ENCODE data around the gene PLA2G6. TPM values are rescaled to one million over a fixed set of nuclear protein-coding genes. Genes with fewer than 3 reads are reported as not detected.

PLA2G6 gene
- total RNA-seq, 1 experiment from 2014 or later, result 24.1 TPM

GRCh38 chr22:38075961-38076360, 105.7 kb downstream of the PLA2G6 start:
- no peak for DNase-seq
- H2BK120ac ChIP-seq (ENCODE audit: low read depth, low read length, poor library complexity, severe bottlenecking), result no peak overlapping the region
- no peaks in the 10 kb centered on the region for H3K79me1 ChIP-seq (ENCODE audit: insufficient read depth, low read depth, low read length, poor library complexity, severe bottlenecking)
- no peak overlapping the region for H2BK5ac ChIP-seq (ENCODE audit: insufficient read length, low read length)
- H2BK15ac ChIP-seq (ENCODE audit: low read depth, low read length), result no peak overlapping the region
- peaks cover 15% of the 10 kb centered on the region for H3K27me3 Mint-ChIP-seq (ENCODE audit: low read depth)
- no peak for TF ChIP-seq CTCF (conservative IDR thresholded peaks at IDR 0.05)
- H3K4me2 ChIP-seq (ENCODE audit: insufficient read depth, insufficient read length, low read length), result no peak overlapping the region
- H3K14ac ChIP-seq (ENCODE audit: insufficient read depth, low read length), result no peak overlapping the region
- no peak overlapping the region for H3T11ph ChIP-seq (ENCODE audit: low read length)
- no peak overlapping the region for H3K56ac ChIP-seq (ENCODE audit: insufficient read length, low read depth, low read length)
- H3K23me2 ChIP-seq (ENCODE audit: insufficient read length, low read depth, low read length, poor library complexity, severe bottlenecking), result no peaks in the 10 kb centered on the region
- no peak overlapping the region for H2AK5ac ChIP-seq (ENCODE audit: insufficient read length, low read length)
- H3K27me3 ChIP-seq (ENCODE audit: insufficient read depth, low read length), result no peaks in the 10 kb centered on the region
- no peak overlapping the region for H3K9ac ChIP-seq (ENCODE audit: extremely low read depth, insufficient read length, low read length)
- H3K36me3 Mint-ChIP-seq (ENCODE audit: insufficient read depth in 1 of 3, low read depth in 3 of 3), result peaks cover 6 to 39% (median 21%) of the 10 kb centered on the region in 3 experiments; a peak in 6 of 7 replicates
- no peak overlapping the region for H3K27ac ChIP-seq (ENCODE audit: insufficient read length, low read depth, low read length)
- H2AFZ ChIP-seq (ENCODE audit: low read length), result no peak overlapping the region
- no peak overlapping the region for H2BK12ac ChIP-seq (ENCODE audit: insufficient read length, low read depth, low read length)
- no peak overlapping the region for H4K91ac ChIP-seq (ENCODE audit: insufficient read length, low read depth, low read length)
- no peak overlapping the region for H3K27ac Mint-ChIP-seq
- no peak overlapping the region for H4K8ac ChIP-seq (replicated peaks; ENCODE audit: insufficient read length, low read depth, low read length)
- no peak overlapping the region for H3K4me3 Mint-ChIP-seq
- H3K4me1 Mint-ChIP-seq, result peaks cover 0 to 6% of the 10 kb centered on the region in 2 experiments; a peak in 2 of 4 replicates
- no peaks in the 10 kb centered on the region for H3K9me3 ChIP-seq (ENCODE audit: control insufficient read depth, low read depth, low read length)
- no peak overlapping the region for H3K4ac ChIP-seq (ENCODE audit: low read depth, low read length)
- H3K23ac ChIP-seq (ENCODE audit: insufficient read length, low read depth, low read length), result no peak overlapping the region
- H2BK20ac ChIP-seq (ENCODE audit: low read depth, low read length, poor library complexity, severe bottlenecking), result no peak overlapping the region
- H4K5ac ChIP-seq (ENCODE audit: insufficient read length, low read depth, low read length), result no peak overlapping the region
- no CpG with 5 or more reads among the region's 13 CpGs for WGBS (ENCODE audit: extremely low coverage, insufficient read length, low lambda C conversion rate)
- no peak overlapping the region for H3K18ac ChIP-seq (ENCODE audit: insufficient read length, low read depth, low read length)
- H3K79me2 ChIP-seq (ENCODE audit: insufficient read depth, low read length), result no peaks in the 10 kb centered on the region
- no peaks in the 10 kb centered on the region for H4K20me1 ChIP-seq (ENCODE audit: control insufficient read depth, insufficient read depth, insufficient read length)
- no peaks in the 10 kb centered on the region for H3K9me3 Mint-ChIP-seq
- H3K4me1 ChIP-seq (ENCODE audit: insufficient read depth, low read length), result no peaks in the 10 kb centered on the region

Data from H9 (cell line).